ENCODE results near the gene ACOXL.

Gene ACOXL

GRCh38 chr2:110746586-110747521 lies 14.5 kb downstream of the ACOXL start:
- no peak for TF ChIP-seq CTCF (IDR thresholded peaks at IDR 0.05; ENCODE audit: borderline replicate concordance, insufficient read depth, low read depth, low read length)
- H3K4me3 ChIP-seq (ENCODE audit: low read depth, low read length), result no peak overlapping the region

GRCh38 chr2:110747522-110748488 lies 15.4 kb downstream of the ACOXL start:
- H3K4me3 ChIP-seq (ENCODE audit: low read depth, low read length), result no peak overlapping the region
- TF ChIP-seq CTCF (IDR thresholded peaks at IDR 0.05; ENCODE audit: borderline replicate concordance, insufficient read depth, low read depth, low read length), result no peak

DNA sequence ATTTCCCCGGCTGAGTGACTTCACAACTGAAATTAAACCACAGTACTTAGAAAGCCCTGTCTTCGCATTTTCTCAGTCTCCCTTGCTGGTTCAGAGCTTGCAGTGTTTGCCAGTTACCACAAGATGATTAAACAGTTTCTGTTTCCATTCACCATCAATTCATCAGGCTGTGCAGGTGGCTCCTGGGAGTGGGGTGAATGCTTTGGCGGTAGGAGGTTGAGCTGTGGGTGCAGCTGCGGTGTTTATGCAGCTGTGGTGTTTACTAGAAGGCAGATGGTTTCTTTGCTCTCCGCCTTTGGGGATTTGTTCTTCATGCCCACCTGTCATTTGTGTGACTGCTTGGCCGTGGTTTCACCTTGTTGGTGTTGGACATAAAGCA lies 16.1 kb downstream of the ACOXL start:
- TF ChIP-seq CTCF (IDR thresholded peaks at IDR 0.05; ENCODE audit: borderline replicate concordance, insufficient read depth, low read depth, low read length), result 0 out of 2 replicates have a peak, but pooled peaks have one; percentile 11
- no peak overlapping the region for H3K4me3 ChIP-seq (ENCODE audit: low read depth, low read length)

DNA sequence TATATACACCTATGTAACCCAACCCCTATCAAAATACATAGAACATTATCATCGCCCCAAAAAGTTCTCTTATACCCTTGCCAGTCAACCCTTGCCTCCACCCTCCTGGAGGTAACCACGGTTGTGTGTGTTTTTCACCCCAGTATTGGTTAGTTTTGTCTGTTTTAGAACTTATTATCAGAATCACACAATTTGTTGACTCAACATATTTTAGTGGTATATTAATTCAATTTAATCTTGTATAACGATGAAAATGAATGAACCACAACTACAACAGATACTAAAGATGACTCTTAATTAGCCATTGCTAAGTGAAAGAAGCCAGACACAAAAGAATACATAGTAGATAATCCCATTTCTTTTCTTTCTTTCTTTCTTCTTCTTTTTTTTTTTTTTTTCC lies 19.3 kb downstream of the ACOXL start:
- no peak for TF ChIP-seq CTCF (IDR thresholded peaks at IDR 0.05; ENCODE audit: borderline replicate concordance, insufficient read depth, low read depth, low read length)
- H3K4me3 ChIP-seq (ENCODE audit: low read depth, low read length), result no peak overlapping the region

- no peak overlapping the region for H3K4me3 ChIP-seq (ENCODE audit: low read depth, low read length)
- no peak for TF ChIP-seq CTCF (IDR thresholded peaks at IDR 0.05; ENCODE audit: borderline replicate concordance, insufficient read depth, low read depth, low read length)
Observed at GRCh38 chr2:110752871-110753270, 20.5 kb downstream of the ACOXL start.

DNA sequence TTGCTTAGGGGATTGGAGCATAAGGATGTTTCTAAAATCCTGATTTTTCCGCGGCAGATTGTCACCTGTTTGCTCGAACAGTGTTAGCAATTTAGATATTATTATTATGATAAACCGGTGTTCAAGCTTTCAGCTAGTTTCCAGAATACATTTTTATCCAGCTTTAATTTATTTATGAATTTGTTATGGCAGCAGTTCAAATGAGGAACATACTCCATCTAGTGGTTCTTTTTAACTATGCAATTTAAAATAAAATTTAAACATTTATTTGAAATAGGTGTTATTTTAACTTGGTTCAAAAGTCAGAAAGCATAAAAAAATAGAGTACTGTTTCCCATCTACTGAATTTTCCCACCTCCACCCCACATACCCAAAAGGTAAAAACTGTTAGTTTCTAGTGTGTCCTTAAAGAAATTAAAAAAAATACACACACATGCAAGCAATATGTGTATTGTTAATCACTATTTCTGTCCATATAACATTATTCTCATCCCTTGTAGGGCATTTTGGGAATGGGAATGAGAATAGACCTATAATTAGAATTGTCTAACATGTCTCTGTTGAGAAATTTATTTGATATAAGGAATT lies 23.2 kb downstream of the ACOXL start:
- no peak for TF ChIP-seq CTCF (IDR thresholded peaks at IDR 0.05; ENCODE audit: borderline replicate concordance, insufficient read depth, low read depth, low read length)
- no peak overlapping the region for H3K4me3 ChIP-seq (ENCODE audit: low read depth, low read length)
